ENCODE data around the gene CUBN. TPM values are rescaled to one million over a fixed set of nuclear protein-coding genes. Genes with fewer than 3 reads are reported as not detected.

The CUBN gene
- total RNA-seq, 1 donor = 3.2 TPM

DNA sequence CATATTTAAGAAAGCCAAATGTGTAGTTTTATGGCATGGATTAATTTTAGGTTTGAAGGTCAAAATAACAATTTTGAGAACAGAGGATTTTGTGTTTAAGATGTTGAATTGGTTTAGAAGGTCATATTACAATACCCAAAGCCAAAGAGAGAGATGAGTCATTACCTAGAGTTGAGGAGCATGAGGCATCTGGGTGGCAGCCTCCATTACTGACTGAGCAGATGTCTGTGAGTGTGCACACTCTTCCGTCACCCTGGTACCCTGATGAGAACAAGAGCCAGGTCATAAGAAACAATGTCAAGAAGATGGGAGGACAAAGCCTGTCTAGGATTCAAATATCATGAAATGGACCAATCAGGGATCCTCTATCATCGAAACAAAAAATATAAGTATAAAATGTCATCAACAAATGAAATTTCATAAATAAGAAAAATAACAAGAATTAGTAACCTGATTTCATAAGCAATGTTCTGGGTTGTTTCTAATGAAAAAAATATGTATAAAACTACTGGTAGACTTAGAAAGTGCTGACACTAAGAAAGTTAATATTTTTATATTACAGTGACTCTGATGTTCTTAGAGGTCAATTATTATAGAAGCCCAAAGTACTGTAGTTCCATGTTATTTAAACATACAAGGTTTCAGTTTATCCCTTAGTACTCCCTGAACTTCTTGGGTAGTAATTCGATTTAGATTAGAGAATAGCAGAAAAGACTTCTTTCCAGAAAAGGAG, 20.0 kb downstream of the CUBN start:
- DNase-seq (ENCODE audit: low read depth in 2 of 3, low spot score in 2 of 3) = no peak

GRCh38 chr10:17109046-17109445, 20.6 kb downstream of the CUBN start:
- DNase-seq (ENCODE audit: low read depth in 2 of 3, low spot score in 2 of 3) = no peak

GRCh38 chr10:17106991-17107390, 22.6 kb downstream of the CUBN start:
- DNase-seq (ENCODE audit: low read depth in 2 of 3, low spot score in 2 of 3) = no peak

GRCh38 chr10:17101910-17102266, 27.7 kb downstream of the CUBN start:
- DNase-seq (ENCODE audit: low read depth in 2 of 3, low spot score in 2 of 3) = no peak

DNA sequence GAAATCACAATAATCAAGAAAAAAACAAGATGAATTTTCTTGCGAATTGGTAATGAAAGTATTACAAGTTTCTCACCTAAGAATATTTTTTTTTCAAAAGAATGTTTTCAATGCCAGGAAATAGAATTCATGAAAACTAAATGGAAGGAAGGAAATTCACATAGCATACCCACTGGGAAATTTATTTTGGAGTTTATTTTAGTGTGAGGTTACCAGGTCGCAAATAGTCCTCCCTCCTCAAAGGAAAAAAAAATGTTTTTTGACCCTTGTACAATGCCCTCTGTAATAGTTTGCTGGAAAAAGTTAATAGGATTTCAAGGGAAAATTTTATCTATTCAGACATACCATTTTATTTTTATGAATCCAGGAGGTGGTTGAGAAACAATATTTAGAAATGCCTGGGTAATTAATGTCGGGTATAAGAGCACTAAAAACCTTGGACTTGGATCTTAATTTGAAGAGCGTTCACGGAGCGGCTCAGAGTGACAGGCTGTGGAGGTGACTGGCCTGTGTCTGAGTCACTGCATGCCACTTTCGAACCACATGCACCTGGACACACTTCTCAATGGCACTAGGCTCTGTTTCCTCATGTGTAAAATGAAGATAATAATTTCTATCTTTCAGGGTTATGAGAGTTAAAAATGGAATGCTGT, 28.2 kb downstream of the CUBN start:
- DNase-seq (ENCODE audit: low read depth in 2 of 3, low spot score in 2 of 3) = no peak

DNA sequence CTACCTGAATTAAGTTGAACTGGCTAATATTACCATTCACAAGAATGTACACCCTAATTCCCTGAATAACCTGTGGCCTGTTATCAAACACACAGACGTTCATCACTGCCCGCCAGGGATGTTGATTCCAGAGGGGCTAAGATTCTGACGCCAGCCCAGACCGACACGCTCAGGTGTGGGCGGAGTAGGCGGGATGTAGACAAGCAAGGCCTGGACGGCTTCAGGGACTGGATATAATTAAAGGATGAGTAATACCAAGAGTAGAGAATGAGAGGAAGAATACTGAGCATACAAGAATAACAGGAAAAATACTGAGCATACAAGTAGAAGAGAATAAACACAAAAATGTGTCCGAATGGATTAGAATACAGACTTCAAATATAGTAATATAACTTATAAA, 29.0 kb downstream of the CUBN start:
- no peak for DNase-seq (ENCODE audit: low read depth in 2 of 3, low spot score in 2 of 3)

GRCh38 chr10:17098012-17098411, 31.6 kb downstream of the CUBN start:
- DNase-seq (ENCODE audit: low read depth in 2 of 3, low spot score in 2 of 3) = no peak

DNA sequence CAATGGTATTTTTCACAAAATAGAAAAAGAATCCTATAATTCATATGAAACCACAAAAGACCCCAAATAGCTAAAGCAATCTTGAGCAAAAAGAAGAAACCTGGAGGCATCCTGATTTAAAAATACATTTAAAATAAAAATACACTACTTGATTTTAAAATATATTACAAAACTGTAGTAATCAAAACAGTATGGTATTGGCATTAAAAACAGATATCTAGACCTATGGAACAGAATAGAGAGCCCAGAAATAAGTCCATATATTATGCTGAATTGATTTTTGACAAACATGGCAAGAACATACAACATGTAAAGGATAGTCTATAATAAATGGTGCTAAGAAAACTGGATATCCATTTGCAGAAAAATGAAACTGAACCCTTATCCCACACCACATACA, 34.8 kb downstream of the CUBN start:
- no peak for DNase-seq (ENCODE audit: low read depth in 2 of 3, low spot score in 2 of 3)

- DNase-seq (ENCODE audit: low read depth in 2 of 3, low spot score in 2 of 3) = no peak
Observed at GRCh38 chr10:17092986-17093803, 36.4 kb downstream of the CUBN start.

DNA sequence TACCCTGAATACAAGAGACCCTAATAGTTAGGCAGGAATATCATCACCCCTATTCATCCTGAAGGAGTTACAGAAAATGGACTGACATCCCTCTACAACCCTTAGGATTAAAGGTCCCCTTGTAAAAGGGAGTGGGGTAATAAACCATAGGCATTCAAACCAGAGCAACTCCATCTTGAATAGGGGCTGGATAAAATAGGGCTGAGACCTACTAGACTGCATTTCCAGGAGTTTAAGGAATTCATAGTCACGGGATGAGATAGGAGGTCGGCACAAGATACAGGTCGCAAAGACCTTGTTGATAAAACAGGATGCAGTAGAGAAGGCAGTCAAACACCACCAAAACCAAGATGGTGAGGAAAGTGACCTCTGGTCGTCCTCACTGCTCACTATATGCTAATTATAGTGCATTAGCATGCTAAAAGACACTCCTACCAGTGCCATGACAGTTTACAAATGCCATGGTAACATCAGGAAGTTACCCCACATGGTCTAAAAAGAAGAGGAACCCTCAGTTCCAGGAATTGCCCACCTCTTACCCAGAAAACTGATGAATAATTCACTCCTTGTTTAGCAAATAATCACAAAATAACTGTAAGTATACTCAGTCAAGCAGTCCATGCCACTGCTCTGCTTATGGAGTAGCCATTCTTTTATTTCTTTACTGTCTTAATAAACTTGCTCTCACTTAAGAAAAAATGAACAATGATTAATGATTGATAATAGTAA, 37.2 kb downstream of the CUBN start:
- no peak for DNase-seq (ENCODE audit: low read depth in 2 of 3, low spot score in 2 of 3)

- no peak for DNase-seq (ENCODE audit: low read depth in 2 of 3, low spot score in 2 of 3)
Observed at GRCh38 chr10:17088118-17088806, 41.3 kb downstream of the CUBN start.

- no peak for DNase-seq (ENCODE audit: low read depth in 2 of 3, low spot score in 2 of 3)
Observed at GRCh38 chr10:17086865-17087367, 42.7 kb downstream of the CUBN start.

DNA sequence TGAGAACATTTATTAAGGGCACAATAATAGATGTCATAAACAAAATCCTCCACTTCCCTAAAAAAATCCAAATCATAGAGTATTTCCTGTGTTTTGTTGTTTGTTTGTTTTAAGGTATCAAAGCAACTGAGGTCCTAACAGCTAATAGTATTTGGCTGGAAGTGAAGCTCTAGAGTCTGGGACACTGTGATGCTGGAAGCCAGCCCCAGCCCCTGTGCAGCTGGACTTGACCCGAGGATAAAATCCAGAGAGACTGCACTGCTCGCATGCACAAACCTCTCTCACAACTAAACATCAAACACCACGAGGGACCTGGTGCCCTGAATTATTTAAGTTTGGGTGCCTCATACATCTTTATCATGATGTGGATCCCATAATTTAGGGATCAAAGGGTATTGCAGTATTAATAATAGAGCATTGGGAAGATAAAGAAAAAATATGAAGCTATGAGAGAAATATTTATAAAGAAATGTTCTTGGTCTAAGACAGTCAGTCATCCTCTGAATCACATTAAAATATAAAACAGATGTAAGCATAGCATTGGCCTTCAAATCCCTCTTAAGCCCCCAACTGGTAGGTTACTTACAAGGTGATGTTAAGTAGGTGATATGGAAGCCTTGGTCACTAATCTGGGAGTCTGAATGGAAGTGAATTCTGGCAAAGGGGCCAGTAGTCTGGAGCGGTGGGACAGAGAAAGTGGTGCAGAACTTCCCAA, 44.4 kb downstream of the CUBN start:
- no peak for DNase-seq (ENCODE audit: low read depth in 2 of 3, low spot score in 2 of 3)

DNA sequence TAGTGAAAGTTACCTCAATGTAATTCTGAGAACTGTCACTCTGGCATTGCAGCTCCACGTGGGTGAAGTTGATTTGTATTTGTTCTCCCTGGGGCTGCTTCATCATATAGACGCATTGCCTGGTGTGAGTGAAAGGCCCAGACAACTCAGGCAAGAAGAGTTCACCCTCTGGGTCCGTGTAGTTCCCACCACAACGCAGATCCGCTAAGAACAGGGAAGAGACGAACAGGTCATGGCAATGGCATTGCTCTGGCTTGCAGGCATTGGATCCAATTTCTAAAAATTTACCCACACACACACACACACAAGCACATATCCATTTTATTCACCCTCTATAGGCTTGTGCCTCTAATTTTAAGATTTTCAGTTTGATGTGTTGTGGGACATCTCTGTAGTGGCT, 45.4 kb downstream of the CUBN start:
- no peak for DNase-seq (ENCODE audit: low read depth in 2 of 3, low spot score in 2 of 3)

- no peak for DNase-seq (ENCODE audit: low read depth in 2 of 3, low spot score in 2 of 3)
Observed at GRCh38 chr10:17081431-17081830, 48.2 kb downstream of the CUBN start.

- no peak for DNase-seq (ENCODE audit: low read depth in 2 of 3, low spot score in 2 of 3)
Observed at GRCh38 chr10:17077890-17078289, 51.7 kb downstream of the CUBN start.

DNA sequence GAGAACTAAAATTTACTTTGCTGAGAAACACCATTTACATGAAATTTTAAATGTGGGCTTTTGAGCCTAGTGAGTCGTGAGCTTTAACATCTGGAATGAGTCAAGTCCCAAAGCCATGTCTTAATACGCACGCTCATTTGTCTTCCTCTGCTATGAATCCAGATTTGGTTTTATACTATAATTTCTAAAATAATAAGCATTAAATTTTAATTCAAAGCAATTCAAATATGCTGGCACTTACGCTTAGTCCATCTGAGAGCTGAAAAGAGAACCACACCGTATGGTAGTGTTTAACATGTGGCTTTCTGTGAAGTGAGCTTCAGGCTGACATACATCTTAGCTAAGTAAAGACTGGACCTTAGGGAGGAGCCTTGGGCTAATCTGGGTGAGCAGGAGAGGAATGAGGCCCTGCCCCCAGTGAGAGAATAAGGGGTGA, 52.2 kb downstream of the CUBN start:
- no peak for DNase-seq (ENCODE audit: low read depth in 2 of 3, low spot score in 2 of 3)

- DNase-seq (ENCODE audit: low read depth in 2 of 3, low spot score in 2 of 3) = no peak
Observed at GRCh38 chr10:17076626-17077345, 52.8 kb downstream of the CUBN start.
